ENCODE data around the gene TMEM107. TPM values are rescaled to one million over a fixed set of nuclear protein-coding genes. Genes with fewer than 3 reads are reported as not detected.
A peak's percentile ranks its signal among the peaks of the same experiment; 100 is the strongest.

Gene TMEM107
- total and polyA plus RNA-seq, 7 donors = 1.2 to 4.7 (median 1.9) TPM

GRCh38 chr17:8122924-8123694 lies 53.1 kb downstream of the TMEM107 start:
- ATAC-seq = no peak
- intact Hi-C loops (cut with DNase I) = no loop called here
- Histone ChIP-seq H3K9me3 (no peaks in the 10 kb centered on the region), H3K27me3 (ENCODE audit: insufficient read depth in 3 of 3, low read length in 2 of 3) (peaks cover 0 to 31% (median 7%) of the 10 kb centered on the region in 3 donors), H3K36me3 (ENCODE audit: insufficient read depth in 1 of 2, low read depth in 1 of 2) (no peaks in the 10 kb centered on the region), H3K27ac (no peak overlapping the region), H3K4me1 (peaks cover 34% of the 10 kb centered on the region), H3K4me3 (peak overlapping the region; percentile 77)
- WGBS, 3 donors = 0 to 1% (median 1%) methylated on average over 43 to 55 of the region's 55 CpGs
- DNase-seq = peak in 1 of 2 donors; percentile 72
- TF ChIP-seq, protein P1, sequence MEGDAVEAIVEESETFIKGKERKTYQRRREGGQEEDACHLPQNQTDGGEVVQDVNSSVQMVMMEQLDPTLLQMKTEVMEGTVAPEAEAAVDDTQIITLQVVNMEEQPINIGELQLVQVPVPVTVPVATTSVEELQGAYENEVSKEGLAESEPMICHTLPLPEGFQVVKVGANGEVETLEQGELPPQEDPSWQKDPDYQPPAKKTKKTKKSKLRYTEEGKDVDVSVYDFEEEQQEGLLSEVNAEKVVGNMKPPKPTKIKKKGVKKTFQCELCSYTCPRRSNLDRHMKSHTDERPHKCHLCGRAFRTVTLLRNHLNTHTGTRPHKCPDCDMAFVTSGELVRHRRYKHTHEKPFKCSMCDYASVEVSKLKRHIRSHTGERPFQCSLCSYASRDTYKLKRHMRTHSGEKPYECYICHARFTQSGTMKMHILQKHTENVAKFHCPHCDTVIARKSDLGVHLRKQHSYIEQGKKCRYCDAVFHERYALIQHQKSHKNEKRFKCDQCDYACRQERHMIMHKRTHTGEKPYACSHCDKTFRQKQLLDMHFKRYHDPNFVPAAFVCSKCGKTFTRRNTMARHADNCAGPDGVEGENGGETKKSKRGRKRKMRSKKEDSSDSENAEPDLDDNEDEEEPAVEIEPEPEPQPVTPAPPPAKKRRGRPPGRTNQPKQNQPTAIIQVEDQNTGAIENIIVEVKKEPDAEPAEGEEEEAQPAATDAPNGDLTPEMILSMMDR (IDR thresholded peaks at IDR 0.05) = no peak

Other genes starting within 250 kb of the TMEM107 start
- gene KCNAB3, start 246.5 kb downstream of the TMEM107 start, total RNA-seq = under 1 TPM in 3 of 4 donors, not detected in 1; 0.38 to 0.77 (median 0.57) TPM
- gene KCNAB3, start 246.5 kb downstream of the TMEM107 start, polyA plus RNA-seq = under 1 TPM; 0.18 to 0.52 (median 0.21) TPM
- gene TRAPPC1, start 244.4 kb downstream of the TMEM107 start, total RNA-seq = 10 to 100 TPM; 47.7 to 84.9 (median 75.0) TPM
- 10 to 100 TPM; 64.0 to 78.4 (median 76.1) TPM for gene TRAPPC1, start 244.4 kb downstream of the TMEM107 start, polyA plus RNA-seq
- gene CNTROB, start 244.2 kb downstream of the TMEM107 start, total RNA-seq = 1 to 10 TPM; 5.5 to 9.5 (median 7.4) TPM
- gene CNTROB, start 244.2 kb downstream of the TMEM107 start, polyA plus RNA-seq = 1 to 10 TPM; 5.9 to 9.6 (median 8.8) TPM
- gene GUCY2D, start 173.8 kb downstream of the TMEM107 start, total RNA-seq = not detected
- gene GUCY2D, start 173.8 kb downstream of the TMEM107 start, polyA plus RNA-seq = not detected
- under 1 TPM in 3 of 4 donors, not detected in 1; 0.13 to 0.42 (median 0.32) TPM for gene ALOX15B, start 137.3 kb downstream of the TMEM107 start, total RNA-seq
- gene ALOX15B, start 137.3 kb downstream of the TMEM107 start, polyA plus RNA-seq = 1 to 10 TPM in 1 of 3 donors, under 1 TPM in 1, not detected in 1; 0.09 to 1.1 TPM
- gene ALOX12B, start 88.7 kb downstream of the TMEM107 start, total RNA-seq = not detected
- not detected for gene ALOX12B, start 88.7 kb downstream of the TMEM107 start, polyA plus RNA-seq
- gene ALOXE3, start 57.9 kb downstream of the TMEM107 start, total RNA-seq = not detected
- under 1 TPM in 1 of 3 donors, not detected in 2; 0.42 TPM for gene ALOXE3, start 57.9 kb downstream of the TMEM107 start, polyA plus RNA-seq
- under 1 TPM in 1 of 4 donors, not detected in 3; 0.30 TPM for gene HES7, start 52.3 kb downstream of the TMEM107 start, total RNA-seq
- gene HES7, start 52.3 kb downstream of the TMEM107 start, polyA plus RNA-seq = under 1 TPM in 1 of 3 donors, not detected in 2; 0.10 TPM
- gene PER1, start 24.0 kb downstream of the TMEM107 start, total RNA-seq = 100 to 1,000 TPM in 3 of 4 donors, 10 to 100 TPM in 1; 48.9 to 278 (median 166) TPM
- 100 to 1,000 TPM; 133 to 173 (median 145) TPM for gene PER1, start 24.0 kb downstream of the TMEM107 start, polyA plus RNA-seq
- 10 to 100 TPM; 39.7 to 59.2 (median 49.8) TPM for gene VAMP2, start 13.4 kb downstream of the TMEM107 start, total RNA-seq
- gene VAMP2, start 13.4 kb downstream of the TMEM107 start, polyA plus RNA-seq = 10 to 100 TPM; 33.2 to 49.5 (median 35.2) TPM
- gene BORCS6, start 13.8 kb upstream of the TMEM107 start, total RNA-seq = 10 to 100 TPM in 1 of 4 donors, 1 to 10 TPM in 3; 8.8 to 11.2 (median 9.7) TPM
- 10 to 100 TPM; 12.2 to 19.3 (median 13.7) TPM for gene BORCS6, start 13.8 kb upstream of the TMEM107 start, polyA plus RNA-seq
- gene AURKB, start 34.2 kb upstream of the TMEM107 start, total RNA-seq = 1 to 10 TPM in 1 of 4 donors, not detected in 3; 1.1 TPM
- gene AURKB, start 34.2 kb upstream of the TMEM107 start, polyA plus RNA-seq = under 1 TPM in 1 of 3 donors, not detected in 2; 0.39 TPM
- gene CTC1, start 71.7 kb upstream of the TMEM107 start, total RNA-seq = 10 to 100 TPM; 11.0 to 19.6 (median 13.7) TPM
- 1 to 10 TPM; 2.7 to 6.3 (median 4.6) TPM for gene CTC1, start 71.7 kb upstream of the TMEM107 start, polyA plus RNA-seq
- 10 to 100 TPM; 10.7 to 15.6 (median 13.3) TPM for gene PFAS, start 72.9 kb upstream of the TMEM107 start, total RNA-seq
- gene PFAS, start 72.9 kb upstream of the TMEM107 start, polyA plus RNA-seq = 10 to 100 TPM in 1 of 3 donors, 1 to 10 TPM in 2; 4.9 to 10.0 (median 7.5) TPM
- gene RANGRF, start 112.3 kb upstream of the TMEM107 start, total RNA-seq = 10 to 100 TPM in 3 of 4 donors, 1 to 10 TPM in 1; 9.0 to 16.3 (median 11.7) TPM
- 10 to 100 TPM; 17.8 to 24.3 (median 22.1) TPM for gene RANGRF, start 112.3 kb upstream of the TMEM107 start, polyA plus RNA-seq
- 1 to 10 TPM in 3 of 4 donors, under 1 TPM in 1; 0.69 to 2.5 (median 1.5) TPM for gene SLC25A35, start 119.0 kb upstream of the TMEM107 start, total RNA-seq
- 1 to 10 TPM in 2 of 3 donors, under 1 TPM in 1; 0.82 to 4.2 (median 1.1) TPM for gene SLC25A35, start 119.0 kb upstream of the TMEM107 start, polyA plus RNA-seq
- gene ARHGEF15, start 133.9 kb upstream of the TMEM107 start, total RNA-seq = 10 to 100 TPM in 2 of 4 donors, 1 to 10 TPM in 2; 6.2 to 13.6 (median 10.7) TPM
- gene ARHGEF15, start 133.9 kb upstream of the TMEM107 start, polyA plus RNA-seq = 10 to 100 TPM in 1 of 3 donors, 1 to 10 TPM in 2; 4.9 to 14.5 (median 5.4) TPM
- not detected for gene ODF4, start 163.5 kb upstream of the TMEM107 start, total RNA-seq
- not detected for gene ODF4, start 163.5 kb upstream of the TMEM107 start, polyA plus RNA-seq
- 1,000 to 10,000 TPM in 3 of 4 donors, 100 to 1,000 TPM in 1; 994 to 1,548 (median 1,386) TPM for gene RPL26, start 206.8 kb upstream of the TMEM107 start, total RNA-seq
- 1,000 to 10,000 TPM; 2,500 to 4,614 (median 2,501) TPM for gene RPL26, start 206.8 kb upstream of the TMEM107 start, polyA plus RNA-seq
- not detected for gene RNF222, start 221.4 kb upstream of the TMEM107 start, total RNA-seq
- not detected for gene RNF222, start 221.4 kb upstream of the TMEM107 start, polyA plus RNA-seq

Data from psoas muscle (tissue), 8 donors.